SK-N-SH (cell line): ENCODE measurements around the gene OGDHL.

Source experiments
- EP300 ChIP-seq, 2 experiments: IDR thresholded peaks; 2 replicates each; pipeline versions ENCODE4 v1.4.0 to v1.6.1; 2012; ENCODE audit warnings: borderline replicate concordance in 1 of 2, low read depth in 1 of 2, low read length in 1 of 2
- GABPA ChIP-seq: IDR thresholded peaks from 2 replicates; pipeline ENCODE4 v1.4.0; 2012; ENCODE audit warnings: low read depth, mild to moderate bottlenecking
- MAX ChIP-seq: IDR thresholded peaks from 2 replicates; pipeline ENCODE4 v1.4.0; 2012; ENCODE audit warnings: low read depth
- RAD21 ChIP-seq: IDR thresholded peaks from 2 replicates; pipeline ENCODE4 v1.6.1; 2012; ENCODE audit warnings: mild to moderate bottlenecking, low read length
- SMC3 ChIP-seq: IDR thresholded peaks from 2 replicates; pipeline ENCODE4 v1.6.1; 2012; ENCODE audit warnings: low read depth, low read length, improper control_type of control experiment
- TAF1 ChIP-seq: IDR thresholded peaks from 2 replicates; pipeline ENCODE4 v1.6.1; 2012; ENCODE audit warnings: low read depth, mild to moderate bottlenecking, low read length, moderate library complexity, borderline replicate concordance
- ZBTB33 ChIP-seq: IDR thresholded peaks from 2 replicates; pipeline ENCODE4 v1.4.0; 2012; ENCODE audit warnings: low read depth, borderline replicate concordance

DNA sequence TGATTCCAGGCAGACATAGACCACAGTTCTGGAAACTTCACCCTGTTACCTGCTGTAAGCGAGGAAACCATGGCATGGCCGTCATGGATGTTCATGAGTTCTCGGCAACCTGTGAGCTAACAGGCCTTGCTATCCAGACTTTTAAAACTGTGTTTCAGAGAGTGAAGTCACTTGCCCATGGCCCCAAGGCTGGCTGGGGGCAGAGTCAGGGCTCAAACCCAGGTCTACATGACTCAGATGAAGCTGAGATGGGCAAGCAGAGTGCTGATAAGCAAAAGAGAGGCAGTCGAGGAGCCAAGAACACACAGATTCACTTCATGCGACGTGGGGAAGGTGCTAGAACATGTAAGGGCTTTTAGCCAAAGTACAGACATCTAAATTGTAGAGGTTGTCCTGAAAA lies 51.2 kb downstream of the OGDHL start:
- TF ChIP-seq MAX (no peak), SMC3 (no peak), GABPA (no peak), EP300 (IDR thresholded peaks at IDR 0.05; ENCODE audit: borderline replicate concordance in 1 of 2, low read depth in 1 of 2, low read length in 1 of 2) (no peak), ZBTB33 (no peak), RAD21 (no peak), TAF1 (no peak)
